Activated B cell treated with CpG ODN at 0.5 μM for 24 hours (primary cell): Measurements from ENCODE around the gene CR1. TPM values are rescaled to one million over a fixed set of nuclear protein-coding genes. Genes with fewer than 3 reads are reported as not detected.
A peak's percentile ranks its signal among the peaks of the same experiment; 100 is the strongest.
"Not testable (repeated sequence)": the region's sequence is repeated elsewhere in the genome, so short reads cannot be mapped to it uniquely, and the experiment has no call there.

Source experiments
- ATAC-seq: fragments of 200-7000 bp; cut with Tn5 transposase; one replicate; pipeline ENCODE4 v1.10.0; 2021; ENCODE audit warnings: low read depth, mild to moderate bottlenecking, moderate library complexity
- CTCF ChIA-PET: fragments of 350-600 bp; sonication (Branson Sonifier 250); formaldehyde crosslinking; loops from one replicate; lab custom pipeline; 2021; ENCODE audit warnings: antibody characterized with exemption; lab: Charles Lee
- POLR2A ChIA-PET: fragments of 350-600 bp; sonication (Branson Sonifier 250); formaldehyde crosslinking; loops from one replicate; lab custom pipeline; 2021; ENCODE audit warnings: antibody characterized with exemption; lab: Charles Lee
- DNase-seq: peaks from one replicate; pipeline ENCODE4 v3.0.0; 2022
- H3K27ac Mint-ChIP-seq: one replicate; pipeline ENCODE4 v1.8.0; 2020; ENCODE audit warnings: mixed read lengths
- H3K27me3 Mint-ChIP-seq: one replicate; pipeline ENCODE4 v1.8.0; 2021; ENCODE audit warnings: mixed read lengths
- H3K36me3 Mint-ChIP-seq: one replicate; pipeline ENCODE4 v1.8.0; 2021; ENCODE audit warnings: low read depth, mixed read lengths
- H3K4me1 Mint-ChIP-seq: one replicate; pipeline ENCODE4 v1.8.0; 2021; ENCODE audit warnings: mixed read lengths
- H3K4me3 Mint-ChIP-seq: one replicate; pipeline ENCODE4 v1.8.0; 2020; ENCODE audit warnings: mild to moderate bottlenecking, mixed read lengths
- H3K9me3 Mint-ChIP-seq: one replicate; pipeline ENCODE4 v1.8.0; 2020; ENCODE audit warnings: mixed read lengths
- CTCF ChIP-seq: fragments of 200-600 bp; IDR thresholded peaks from one replicate; pipeline ENCODE4 v1.8.0; 2022; ENCODE audit warnings: antibody characterized with exemption, mild to moderate bottlenecking
- intact Hi-C: fragments of 100-400 bp; cut with micrococcal nuclease; formaldehyde crosslinking; loops from one replicate; pipeline ENCODE4 v1.15.1; 2024
- total RNA-seq: library from RNA; stranded (reverse); gene quantifications from 2 replicates; pipeline ENCODE4 v1.2.3, GENCODE V29; 2022

Gene CR1
- total RNA-seq, 1 donor from 2014 or later: 13.9 TPM

- ChIA-PET CTCF (no interaction called here), POLR2A (no interaction called here)
- no peak overlapping the region for H3K4me3 Mint-ChIP-seq
- intact Hi-C loops: no loop called here
- H3K4me1 Mint-ChIP-seq: no peaks in the 10 kb centered on the region
- H3K36me3 Mint-ChIP-seq: peaks cover 67% of the 10 kb centered on the region
- no peak for DNase-seq
- no peaks in the 10 kb centered on the region for H3K9me3 Mint-ChIP-seq
- no peaks in the 10 kb centered on the region for H3K27me3 Mint-ChIP-seq
- no peak for ATAC-seq
- H3K27ac Mint-ChIP-seq: no peak overlapping the region
- TF ChIP-seq CTCF: no peak
These were observed 137.3 kb downstream of the CR1 start for GRCh38 chr1:207633226-207633625.

- DNase-seq, H3K4me3 Mint-ChIP-seq, POLR2A ChIA-PET, H3K27ac Mint-ChIP-seq, CTCF ChIA-PET, H3K27me3 Mint-ChIP-seq, H3K4me1 Mint-ChIP-seq, ATAC-seq, H3K9me3 Mint-ChIP-seq, intact Hi-C loops: not testable (repeated sequence)
- H3K36me3 Mint-ChIP-seq: peaks cover 69% of the 10 kb centered on the region
These were observed 137.8 kb downstream of the CR1 start for GRCh38 chr1:207633699-207634289.

- DNase-seq, H3K4me1 Mint-ChIP-seq, intact Hi-C loops, POLR2A ChIA-PET, H3K4me3 Mint-ChIP-seq, H3K27me3 Mint-ChIP-seq, H3K9me3 Mint-ChIP-seq, H3K27ac Mint-ChIP-seq, ATAC-seq: not testable (repeated sequence)
- CTCF ChIA-PET: interaction anchor here (0.6 kb wide), 1 partner anchor 14 kb away, joined by 3 read pairs; no protein-coding TSS in a partner anchor
- peaks cover 68% of the 10 kb centered on the region for H3K36me3 Mint-ChIP-seq
These were observed 138.3 kb downstream of the CR1 start for GRCh38 chr1:207634293-207634692.

GRCh38 chr1:207635569-207636186 lies 139.7 kb downstream of the CR1 start:
- H3K4me1 Mint-ChIP-seq, ATAC-seq, POLR2A ChIA-PET, H3K9me3 Mint-ChIP-seq, H3K27ac Mint-ChIP-seq, CTCF ChIA-PET, H3K4me3 Mint-ChIP-seq, intact Hi-C loops, H3K27me3 Mint-ChIP-seq, DNase-seq: not testable (repeated sequence)
- H3K36me3 Mint-ChIP-seq: peaks cover 70% of the 10 kb centered on the region

- intact Hi-C loops, H3K4me3 Mint-ChIP-seq, POLR2A ChIA-PET, DNase-seq, H3K4me1 Mint-ChIP-seq, H3K27me3 Mint-ChIP-seq, CTCF ChIA-PET, ATAC-seq, H3K9me3 Mint-ChIP-seq, H3K27ac Mint-ChIP-seq: not testable (repeated sequence)
- H3K36me3 Mint-ChIP-seq: peaks cover 51% of the 10 kb centered on the region
These were observed 142.7 kb downstream of the CR1 start for GRCh38 chr1:207638487-207639145.

GRCh38 chr1:207639362-207639761 lies 143.4 kb downstream of the CR1 start:
- H3K27me3 Mint-ChIP-seq, CTCF ChIA-PET, H3K27ac Mint-ChIP-seq, H3K4me3 Mint-ChIP-seq, DNase-seq, intact Hi-C loops, H3K9me3 Mint-ChIP-seq, ATAC-seq, POLR2A ChIA-PET, H3K4me1 Mint-ChIP-seq: not testable (repeated sequence)
- H3K36me3 Mint-ChIP-seq: peaks cover 44% of the 10 kb centered on the region

- ATAC-seq (no peak), DNase-seq (no peak)
- peaks cover 8% of the 10 kb centered on the region for H3K4me1 Mint-ChIP-seq
- H3K36me3 Mint-ChIP-seq: peaks cover 15% of the 10 kb centered on the region
- no peak for TF ChIP-seq CTCF
- H3K27ac Mint-ChIP-seq: no peak overlapping the region
- ChIA-PET POLR2A (no interaction called here), CTCF (no interaction called here)
- no peaks in the 10 kb centered on the region for H3K9me3 Mint-ChIP-seq
- H3K4me3 Mint-ChIP-seq: peak overlapping the region; percentile 81
- no peaks in the 10 kb centered on the region for H3K27me3 Mint-ChIP-seq
- intact Hi-C loops: no loop called here
These were observed 148.4 kb downstream of the CR1 start for GRCh38 chr1:207644166-207644851.
